HAP-1 (cell line): ENCODE results near the gene MVB12A.
A peak's percentile ranks its signal among the peaks of the same experiment; 100 is the strongest.

Experiments
- DNase-seq, 2 experiments: peaks; one replicate each; pipeline ENCODE4 v3.0.0-alpha.2; 2016 to 2020; ENCODE audit warnings: low spot score in 2 of 2
- H3K27me3 ChIP-seq: fragments of 250-450 bp; sonication (Bioruptor Pico); 2 replicates; pipeline ENCODE4 v1.5.1; 2020; ENCODE audit warnings: low read depth, mild to moderate bottlenecking, moderate library complexity
- H3K36me3 ChIP-seq: fragments of 250-450 bp; sonication (Bioruptor Pico); replicated peaks from 2 replicates; pipeline ENCODE4 v1.5.1; 2020; ENCODE audit warnings: mild to moderate bottlenecking
- H3K4me1 ChIP-seq: fragments of 250-450 bp; sonication (Bioruptor Pico); 2 replicates; pipeline ENCODE4 v1.5.1; 2020; ENCODE audit warnings: mild to moderate bottlenecking
- H3K4me3 ChIP-seq: fragments of 250-450 bp; sonication (Bioruptor Pico); 2 replicates; pipeline ENCODE4 v1.5.1; 2020; ENCODE audit warnings: mild to moderate bottlenecking, moderate library complexity
- H3K9me3 ChIP-seq: fragments of 250-450 bp; sonication (Bioruptor Pico); 2 replicates; pipeline ENCODE4 v1.5.1; 2020; ENCODE audit warnings: mild to moderate bottlenecking, moderate library complexity
- in situ Hi-C: fragments of 300-500 bp; cut with MboI; formaldehyde crosslinking; loops from 3 replicates; pipeline ENCODE4 v1.14.3; 2020; ENCODE audit warnings: low sequenced_read_pairs, inconsistent platforms, mixed read lengths

Gene MVB12A

GRCh38 chr19:17441241-17442021 is 21.6 kb downstream of the MVB12A start:
- Histone ChIP-seq H3K4me3 (no peak overlapping the region), H3K27me3 (no peaks in the 10 kb centered on the region), H3K9me3 (no peaks in the 10 kb centered on the region), H3K36me3 (no peaks in the 10 kb centered on the region), H3K4me1 (no peaks in the 10 kb centered on the region)
- in situ Hi-C loops = no loop called here
- DNase-seq = peak in 1 of 2 experiments; percentile 48

GRCh38 chr19:17445526-17446165 is 25.8 kb downstream of the MVB12A start:
- Histone ChIP-seq H3K27me3 (no peaks in the 10 kb centered on the region), H3K36me3 (no peaks in the 10 kb centered on the region), H3K4me1 (0 out of 2 replicates have a peak, but pooled peaks cover 3% of the 10 kb centered on the region), H3K4me3 (no peak overlapping the region), H3K9me3 (no peaks in the 10 kb centered on the region)
- in situ Hi-C loops = no loop called here
- DNase-seq = no peak

- no peak for DNase-seq
- in situ Hi-C loops = no loop called here
- H3K4me3 ChIP-seq = peak overlapping the region; percentile 50
Measured at GRCh38 chr19:17447704-17448130, 27.9 kb downstream of the MVB12A start.

GRCh38 chr19:17448131-17448967 is 28.5 kb downstream of the MVB12A start, which contains the start of gene TMEM221:
Gene TMEM221 (minus strand): TSS chr19:17448668. CDS start chr19:17448462, 206 bp downstream.
- in situ Hi-C loops = no loop called here
- H3K27me3 ChIP-seq = no peaks in the 10 kb centered on the region
- 0 out of 2 replicates have a peak, but pooled peaks cover 3% of the 10 kb centered on the region for H3K4me1 ChIP-seq
- H3K9me3 ChIP-seq = no peaks in the 10 kb centered on the region
- no peaks in the 10 kb centered on the region for H3K36me3 ChIP-seq
- DNase-seq = peak; percentile 33 to 84
- peak within 1 kb of the TSS; percentile 50 for H3K4me3 ChIP-seq

More at GRCh38 chr19:17447704-17448130, 27.9 kb downstream of the MVB12A start:
- no peaks in the 10 kb centered on the region for H3K36me3 ChIP-seq
- no peaks in the 10 kb centered on the region for H3K27me3 ChIP-seq
- 0 out of 2 replicates have a peak, but pooled peaks cover 3% of the 10 kb centered on the region for H3K4me1 ChIP-seq
- H3K9me3 ChIP-seq = no peaks in the 10 kb centered on the region

- Histone ChIP-seq H3K4me3 (no peak overlapping the region), H3K36me3 (no peaks in the 10 kb centered on the region), H3K27me3 (no peaks in the 10 kb centered on the region), H3K9me3 (no peaks in the 10 kb centered on the region), H3K4me1 (0 out of 2 replicates have a peak, but pooled peaks cover 3% of the 10 kb centered on the region)
- no peak for DNase-seq
- in situ Hi-C loops = no loop called here
Measured at GRCh38 chr19:17450264-17451075, 30.6 kb downstream of the MVB12A start.

GRCh38 chr19:17451820-17452219 is 32.0 kb downstream of the MVB12A start:
- DNase-seq = no peak
- H3K27me3 ChIP-seq = no peaks in the 10 kb centered on the region
- H3K36me3 ChIP-seq = no peaks in the 10 kb centered on the region
- H3K4me3 ChIP-seq = no peak overlapping the region
- 0 out of 2 replicates have a peak, but pooled peaks cover 3% of the 10 kb centered on the region for H3K4me1 ChIP-seq
- in situ Hi-C loops = no loop called here
- no peaks in the 10 kb centered on the region for H3K9me3 ChIP-seq

DNA sequence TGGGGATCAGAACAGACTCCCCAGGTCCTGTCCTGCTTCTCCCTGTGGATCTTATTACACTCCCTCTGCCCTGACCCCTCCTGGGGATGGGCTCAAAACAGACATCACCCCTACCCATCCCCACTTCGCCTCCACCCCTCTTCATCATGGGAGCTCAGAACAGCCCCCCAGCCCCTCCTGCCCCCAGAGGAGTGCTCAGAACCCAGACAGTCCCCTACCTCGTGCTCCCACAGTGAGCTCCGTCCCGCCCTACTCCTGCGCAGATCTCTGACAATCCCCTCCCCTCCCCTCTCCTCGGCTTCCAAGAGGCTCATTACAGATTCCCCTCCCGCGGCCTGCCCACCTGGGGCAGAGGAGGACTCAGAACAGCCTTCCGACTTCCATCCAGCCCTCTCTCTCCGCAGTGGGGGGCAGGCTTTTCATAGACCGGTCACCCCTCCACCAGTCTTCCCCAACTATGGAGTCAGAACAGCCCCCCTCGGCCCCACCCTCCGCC is 34.8 kb downstream of the MVB12A start:
- Histone ChIP-seq H3K4me3 (no peak overlapping the region), H3K36me3 (no peaks in the 10 kb centered on the region), H3K9me3 (no peaks in the 10 kb centered on the region), H3K4me1 (no peaks in the 10 kb centered on the region), H3K27me3 (no peaks in the 10 kb centered on the region)
- in situ Hi-C loops = no loop called here
- DNase-seq = no peak

GRCh38 chr19:17455308-17456123 is 35.7 kb downstream of the MVB12A start:
- no peaks in the 10 kb centered on the region for H3K9me3 ChIP-seq
- in situ Hi-C loops = no loop called here
- H3K36me3 ChIP-seq = no peaks in the 10 kb centered on the region
- H3K27me3 ChIP-seq = no peaks in the 10 kb centered on the region
- no peaks in the 10 kb centered on the region for H3K4me1 ChIP-seq
- no peak overlapping the region for H3K4me3 ChIP-seq
- no peak for DNase-seq

DNA sequence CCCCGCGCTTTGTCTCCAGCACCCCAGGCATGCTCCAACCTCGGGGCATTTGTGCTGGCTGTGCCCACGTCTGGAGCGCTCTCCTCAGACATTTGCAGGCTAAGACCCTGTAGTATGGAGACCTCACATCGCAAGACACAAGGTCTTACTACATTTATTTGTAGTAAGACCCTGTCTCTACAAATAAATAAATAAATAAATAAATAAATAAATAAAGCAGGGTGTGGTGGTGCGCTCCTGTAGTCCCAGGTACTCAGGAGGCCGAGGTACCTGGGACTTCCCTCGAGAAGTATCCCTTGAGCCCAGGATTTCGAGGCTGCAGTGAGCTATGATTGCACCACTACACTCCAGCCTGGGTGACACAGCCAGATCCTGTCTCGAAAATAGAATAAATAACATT is 36.3 kb downstream of the MVB12A start:
- Histone ChIP-seq H3K36me3 (no peaks in the 10 kb centered on the region), H3K27me3 (no peaks in the 10 kb centered on the region), H3K4me1 (no peaks in the 10 kb centered on the region), H3K4me3 (no peak overlapping the region), H3K9me3 (no peaks in the 10 kb centered on the region)
- DNase-seq = no peak
- in situ Hi-C loops = no loop called here

DNA sequence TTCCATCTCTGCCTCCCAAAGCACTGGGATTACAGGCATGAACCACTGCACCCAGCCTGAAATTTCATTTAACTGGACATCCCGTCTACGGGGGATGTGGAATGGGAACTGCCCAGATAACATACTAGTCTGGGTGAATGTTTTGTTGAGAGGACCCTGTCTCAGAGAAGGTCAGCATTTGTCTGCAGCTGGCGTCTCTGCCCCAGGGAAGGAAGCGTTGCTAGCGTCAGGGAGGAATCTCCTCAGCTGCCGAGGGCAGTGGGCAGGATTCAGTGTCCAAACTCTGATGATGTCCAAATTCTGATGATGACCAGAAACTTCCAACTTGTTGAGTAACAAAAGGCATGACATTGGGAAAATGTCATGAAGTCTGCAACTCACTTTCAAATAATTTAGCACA is 37.8 kb downstream of the MVB12A start:
- DNase-seq = no peak
- no peak overlapping the region for H3K4me3 ChIP-seq
- no peaks in the 10 kb centered on the region for H3K9me3 ChIP-seq
- H3K36me3 ChIP-seq = no peaks in the 10 kb centered on the region
- no peaks in the 10 kb centered on the region for H3K4me1 ChIP-seq
- H3K27me3 ChIP-seq = no peaks in the 10 kb centered on the region
- in situ Hi-C loops = no loop called here

DNA sequence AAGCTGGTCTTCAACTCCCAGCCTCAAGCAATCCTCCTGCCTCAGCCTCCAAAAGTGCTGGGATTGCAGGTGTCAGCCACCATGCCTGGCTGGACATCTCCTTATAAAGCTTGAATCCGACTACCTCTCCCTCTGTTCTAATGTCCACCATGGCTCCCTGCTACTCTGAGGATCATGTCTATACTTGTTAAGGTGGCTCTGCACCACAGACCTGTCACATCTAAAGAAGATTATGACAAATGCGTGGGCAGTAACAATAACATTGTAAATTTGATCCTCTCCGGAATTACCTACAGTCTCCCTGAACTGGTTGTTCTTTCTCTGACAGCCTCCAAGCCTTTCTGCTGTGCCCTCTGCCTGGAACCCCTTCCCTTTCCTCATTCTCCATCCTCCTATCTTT is 39.1 kb downstream of the MVB12A start:
- H3K4me1 ChIP-seq = no peaks in the 10 kb centered on the region
- in situ Hi-C loops = no loop called here
- no peaks in the 10 kb centered on the region for H3K9me3 ChIP-seq
- no peak overlapping the region for H3K4me3 ChIP-seq
- DNase-seq = no peak
- H3K36me3 ChIP-seq = no peaks in the 10 kb centered on the region
- H3K27me3 ChIP-seq = no peaks in the 10 kb centered on the region
